ENCODE data around the gene ERBIN. TPM values are rescaled to one million over a fixed set of nuclear protein-coding genes. Genes with fewer than 3 reads are reported as not detected.

ERBIN gene
- total and polyA plus RNA-seq, 9 of the 15 experiments (the other 6 are each of a cell fraction or from before 2014, with no cell fraction given) = 11.9 to 72.8 (median 41.7) TPM

DNA sequence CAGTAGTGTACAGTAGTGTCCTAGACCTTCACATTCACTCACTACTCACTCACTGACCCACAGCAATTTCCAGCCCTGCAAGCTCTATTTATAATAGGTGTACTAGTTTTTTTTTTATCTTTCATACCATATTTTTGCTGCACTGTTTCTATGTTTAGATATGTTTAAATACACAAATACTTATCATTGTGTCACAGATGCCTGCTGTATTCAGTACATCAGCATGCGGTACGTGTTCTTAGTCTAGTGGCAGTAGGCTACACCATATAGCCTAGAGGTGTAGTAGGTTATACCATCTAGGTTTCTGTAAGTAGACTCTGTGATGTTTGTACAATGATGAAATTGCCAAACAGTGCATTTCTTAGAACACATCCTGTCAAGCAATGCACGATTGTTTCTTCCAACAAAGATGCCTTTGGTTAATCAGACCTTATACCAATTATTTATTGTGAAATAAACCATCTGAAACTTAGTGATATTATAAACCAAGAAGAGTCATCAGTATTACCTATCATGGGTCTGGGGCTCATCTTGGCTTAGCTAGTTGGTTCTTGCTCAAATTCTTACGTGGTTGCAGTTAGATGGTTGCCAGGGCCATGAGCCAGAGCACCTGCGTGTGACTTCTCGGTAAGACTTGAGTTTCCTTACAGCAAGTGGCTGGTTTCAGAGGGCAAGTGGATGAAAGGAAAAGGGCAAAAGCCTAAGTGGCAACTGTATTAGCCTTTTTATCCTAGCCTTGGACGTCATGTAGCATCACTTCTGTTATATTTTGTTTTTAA, 41.1 kb downstream of the ERBIN start (continued):
- peak; percentile 61; the same call in 1 of the 2 replicates for TF ChIP-seq PHB2 (IDR thresholded peaks at IDR 0.05; ENCODE audit: low read depth)
- TF ChIP-seq NCOA4 (IDR thresholded peaks at IDR 0.05; ENCODE audit: partially characterized antibody) = no peak
- no peak for TF ChIP-seq RBM39 (optimal IDR thresholded peaks at IDR 0.05; ENCODE audit: low read depth, low read length)
- peak; percentile 81 for TF ChIP-seq CEBPB (tag; IDR thresholded peaks at IDR 0.05)
- TF ChIP-seq EHMT2 (IDR thresholded peaks at IDR 0.05) = peak; percentile 38; the same call in 1 of the 2 replicates
- TF ChIP-seq, protein P1, sequence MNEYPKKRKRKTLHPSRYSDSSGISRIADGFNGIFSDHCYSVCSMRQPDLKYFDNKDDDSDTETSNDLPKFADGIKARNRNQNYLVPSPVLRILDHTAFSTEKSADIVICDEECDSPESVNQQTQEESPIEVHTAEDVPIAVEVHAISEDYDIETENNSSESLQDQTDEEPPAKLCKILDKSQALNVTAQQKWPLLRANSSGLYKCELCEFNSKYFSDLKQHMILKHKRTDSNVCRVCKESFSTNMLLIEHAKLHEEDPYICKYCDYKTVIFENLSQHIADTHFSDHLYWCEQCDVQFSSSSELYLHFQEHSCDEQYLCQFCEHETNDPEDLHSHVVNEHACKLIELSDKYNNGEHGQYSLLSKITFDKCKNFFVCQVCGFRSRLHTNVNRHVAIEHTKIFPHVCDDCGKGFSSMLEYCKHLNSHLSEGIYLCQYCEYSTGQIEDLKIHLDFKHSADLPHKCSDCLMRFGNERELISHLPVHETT (CRISPR knock-in tag; conservative IDR thresholded peaks at IDR 0.05 in 1 of 2, IDR thresholded peaks at IDR 0.05 in 1 of 2) = no peak
- TF ChIP-seq NFRKB (IDR thresholded peaks at IDR 0.05; ENCODE audit: low read depth) = no peak
- TF ChIP-seq, protein P2, sequence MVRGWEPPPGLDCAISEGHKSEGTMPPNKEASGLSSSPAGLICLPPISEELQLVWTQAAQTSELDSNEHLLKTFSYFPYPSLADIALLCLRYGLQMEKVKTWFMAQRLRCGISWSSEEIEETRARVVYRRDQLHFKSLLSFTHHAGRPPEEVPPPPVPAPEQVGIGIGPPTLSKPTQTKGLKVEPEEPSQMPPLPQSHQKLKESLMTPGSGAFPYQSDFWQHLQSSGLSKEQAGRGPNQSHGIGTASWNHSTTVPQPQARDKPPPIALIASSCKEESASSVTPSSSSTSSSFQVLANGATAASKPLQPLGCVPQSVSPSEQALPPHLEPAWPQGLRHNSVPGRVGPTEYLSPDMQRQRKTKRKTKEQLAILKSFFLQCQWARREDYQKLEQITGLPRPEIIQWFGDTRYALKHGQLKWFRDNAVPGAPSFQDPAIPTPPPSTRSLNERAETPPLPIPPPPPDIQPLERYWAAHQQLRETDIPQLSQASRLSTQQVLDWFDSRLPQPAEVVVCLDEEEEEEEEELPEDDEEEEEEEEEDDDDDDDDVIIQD (CRISPR knock-in tag; IDR thresholded peaks at IDR 0.05) = no peak
- no peak for TF ChIP-seq JUN (IDR thresholded peaks at IDR 0.05; ENCODE audit: borderline replicate concordance, low read depth, low read length)
- no peak for TF ChIP-seq JUN (CRISPR knock-in tag; IDR thresholded peaks at IDR 0.05; ENCODE audit: borderline replicate concordance)
- TF ChIP-seq ZNF134 (CRISPR knock-in tag; conservative IDR thresholded peaks at IDR 0.05) = no peak
- TF ChIP-seq IFI16 (CRISPR knock-in tag; IDR thresholded peaks at IDR 0.05) = no peak
- TF ChIP-seq, protein P3, sequence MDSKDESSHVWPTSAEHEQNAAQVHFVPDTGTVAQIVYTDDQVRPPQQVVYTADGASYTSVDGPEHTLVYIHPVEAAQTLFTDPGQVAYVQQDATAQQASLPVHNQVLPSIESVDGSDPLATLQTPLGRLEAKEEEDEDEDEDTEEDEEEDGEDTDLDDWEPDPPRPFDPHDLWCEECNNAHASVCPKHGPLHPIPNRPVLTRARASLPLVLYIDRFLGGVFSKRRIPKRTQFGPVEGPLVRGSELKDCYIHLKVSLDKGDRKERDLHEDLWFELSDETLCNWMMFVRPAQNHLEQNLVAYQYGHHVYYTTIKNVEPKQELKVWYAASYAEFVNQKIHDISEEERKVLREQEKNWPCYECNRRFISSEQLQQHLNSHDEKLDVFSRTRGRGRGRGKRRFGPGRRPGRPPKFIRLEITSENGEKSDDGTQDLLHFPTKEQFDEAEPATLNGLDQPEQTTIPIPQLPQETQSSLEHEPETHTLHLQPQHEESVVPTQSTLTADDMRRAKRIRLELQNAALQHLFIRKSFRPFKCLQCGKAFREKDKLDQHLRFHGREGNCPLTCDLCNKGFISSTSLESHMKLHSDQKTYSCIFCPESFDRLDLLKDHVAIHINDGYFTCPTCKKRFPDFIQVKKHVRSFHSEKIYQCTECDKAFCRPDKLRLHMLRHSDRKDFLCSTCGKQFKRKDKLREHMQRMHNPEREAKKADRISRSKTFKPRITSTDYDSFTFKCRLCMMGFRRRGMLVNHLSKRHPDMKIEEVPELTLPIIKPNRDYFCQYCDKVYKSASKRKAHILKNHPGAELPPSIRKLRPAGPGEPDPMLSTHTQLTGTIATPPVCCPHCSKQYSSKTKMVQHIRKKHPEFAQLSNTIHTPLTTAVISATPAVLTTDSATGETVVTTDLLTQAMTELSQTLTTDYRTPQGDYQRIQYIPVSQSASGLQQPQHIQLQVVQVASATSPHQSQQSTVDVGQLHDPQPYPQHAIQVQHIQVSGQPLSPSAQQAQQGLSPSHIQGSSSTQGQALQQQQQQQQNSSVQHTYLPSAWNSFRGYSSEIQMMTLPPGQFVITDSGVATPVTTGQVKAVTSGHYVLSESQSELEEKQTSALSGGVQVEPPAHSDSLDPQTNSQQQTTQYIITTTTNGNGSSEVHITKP (IDR thresholded peaks at IDR 0.05; ENCODE audit: partially characterized antibody) = peak; percentile 96
- TF ChIP-seq, protein P4, sequence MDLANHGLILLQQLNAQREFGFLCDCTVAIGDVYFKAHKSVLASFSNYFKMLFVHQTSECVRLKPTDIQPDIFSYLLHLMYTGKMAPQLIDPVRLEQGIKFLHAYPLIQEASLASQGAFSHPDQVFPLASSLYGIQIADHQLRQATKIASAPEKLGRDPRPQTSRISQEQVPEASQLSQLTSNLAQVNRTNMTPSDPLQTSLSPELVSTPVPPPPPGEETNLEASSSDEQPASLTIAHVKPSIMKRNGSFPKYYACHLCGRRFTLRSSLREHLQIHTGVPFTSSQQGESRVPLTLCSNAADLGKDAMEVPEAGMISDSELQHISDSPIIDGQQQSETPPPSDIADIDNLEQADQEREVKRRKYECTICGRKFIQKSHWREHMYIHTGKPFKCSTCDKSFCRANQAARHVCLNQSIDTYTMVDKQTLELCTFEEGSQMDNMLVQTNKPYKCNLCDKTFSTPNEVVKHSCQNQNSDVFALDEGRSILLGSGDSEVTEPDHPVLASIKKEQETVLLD (IDR thresholded peaks at IDR 0.05) = no peak
- no peak for TF ChIP-seq TSC22D4 (tag; IDR thresholded peaks at IDR 0.05)
- TF ChIP-seq DNMT1 (IDR thresholded peaks at IDR 0.05) = no peak
- peak; percentile 93 for TF ChIP-seq MEF2D (tag; conservative IDR thresholded peaks at IDR 0.05; ENCODE audit: low read depth)
- no peak for TF ChIP-seq CEBPG (CRISPR knock-in tag; IDR thresholded peaks at IDR 0.05)
- TF ChIP-seq CEBPG (tag; conservative IDR thresholded peaks at IDR 0.05 in 1 of 2, IDR thresholded peaks at IDR 0.05 in 1 of 2) = peak in 1 of 2 experiments; percentile 61; a peak in 2 of 4 replicates
- no peak for TF ChIP-seq HCFC1 (IDR thresholded peaks at IDR 0.05; ENCODE audit: low read depth, low read length)

Data from K562 (cell line).